Measurements from ENCODE around the gene GARS1. TPM values are rescaled to one million over a fixed set of nuclear protein-coding genes. Genes with fewer than 3 reads are reported as not detected.

GARS1 gene
- polyA plus RNA-seq, 1 donor from 2014 or later, result 99.1 TPM

GRCh38 chr7:30546596-30546995 is 48.1 kb upstream of the GARS1 start:
- Histone ChIP-seq H3K79me2 (replicated peaks; ENCODE audit: insufficient read depth, low read length) (no peaks in the 10 kb centered on the region), H3K4me2 (ENCODE audit: low read length) (no peak overlapping the region), H3K27me3 (ENCODE audit: insufficient read depth, low read depth, low read length) (no peaks in the 10 kb centered on the region), H3K4me3 (ENCODE audit: low read length) (no peak overlapping the region), H4K20me1 (ENCODE audit: insufficient read depth) (no peaks in the 10 kb centered on the region), H3K9me3 (ENCODE audit: low read length) (no peaks in the 10 kb centered on the region), H3K36me3 (ENCODE audit: insufficient read depth, low read length) (no peaks in the 10 kb centered on the region), H3K9ac (ENCODE audit: low read length) (no peak overlapping the region), H3K27ac (ENCODE audit: low read length) (no peak overlapping the region), H3K9me2 (ENCODE audit: insufficient read depth, low read length) (no peaks in the 10 kb centered on the region), H3F3A (ENCODE audit: insufficient read depth, low read length, poor library complexity, severe bottlenecking) (peaks cover 3% of the 10 kb centered on the region), H2AFZ (ENCODE audit: low read depth, low read length) (no peak overlapping the region)
- TF ChIP-seq SMC3 (conservative IDR thresholded peaks at IDR 0.05; ENCODE audit: poor library complexity), result no peak
- no peak for TF ChIP-seq REST (IDR thresholded peaks at IDR 0.05; ENCODE audit: borderline replicate concordance)

GRCh38 chr7:30548845-30549244 is 45.8 kb upstream of the GARS1 start:
- Histone ChIP-seq H3K27me3 (ENCODE audit: insufficient read depth, low read depth, low read length) (no peaks in the 10 kb centered on the region), H4K20me1 (ENCODE audit: insufficient read depth) (no peaks in the 10 kb centered on the region), H3K9me3 (ENCODE audit: low read length) (no peaks in the 10 kb centered on the region), H2AFZ (ENCODE audit: low read depth, low read length) (peak overlapping the region; percentile 70), H3K36me3 (ENCODE audit: insufficient read depth, low read length) (no peaks in the 10 kb centered on the region), H3K4me3 (ENCODE audit: low read length) (no peak overlapping the region), H3K9ac (ENCODE audit: low read length) (peak overlapping the region; percentile 10), H3K4me2 (ENCODE audit: low read length) (no peak overlapping the region), H3K27ac (ENCODE audit: low read length) (peak overlapping the region; percentile 29), H3K79me2 (replicated peaks; ENCODE audit: insufficient read depth, low read length) (no peaks in the 10 kb centered on the region), H3K9me2 (ENCODE audit: insufficient read depth, low read length) (no peaks in the 10 kb centered on the region), H3F3A (ENCODE audit: insufficient read depth, low read length, poor library complexity, severe bottlenecking) (peaks cover 3% of the 10 kb centered on the region)
- TF ChIP-seq CTCF (IDR thresholded peaks at IDR 0.05; ENCODE audit: poor library complexity, severe bottlenecking) (peak; percentile 86), EZH2 (IDR thresholded peaks at IDR 0.05; ENCODE audit: borderline replicate concordance, insufficient read depth, low read length, poor library complexity, severe bottlenecking) (no peak), REST (IDR thresholded peaks at IDR 0.05; ENCODE audit: borderline replicate concordance) (no peak), POLR2AphosphoS5 (IDR thresholded peaks at IDR 0.05) (no peak), EP300 (conservative IDR thresholded peaks at IDR 0.05; ENCODE audit: poor library complexity, severe bottlenecking) (no peak), SMC3 (conservative IDR thresholded peaks at IDR 0.05; ENCODE audit: poor library complexity) (peak; percentile 85), RAD21 (conservative IDR thresholded peaks at IDR 0.05) (peak; percentile 76), MXI1 (conservative IDR thresholded peaks at IDR 0.05; ENCODE audit: poor library complexity, severe bottlenecking) (no peak), TAF1 (IDR thresholded peaks at IDR 0.05; ENCODE audit: low read depth) (no peak)
